Measurements from ENCODE around the gene NMD3.

- TF ChIP-seq, protein P1, sequence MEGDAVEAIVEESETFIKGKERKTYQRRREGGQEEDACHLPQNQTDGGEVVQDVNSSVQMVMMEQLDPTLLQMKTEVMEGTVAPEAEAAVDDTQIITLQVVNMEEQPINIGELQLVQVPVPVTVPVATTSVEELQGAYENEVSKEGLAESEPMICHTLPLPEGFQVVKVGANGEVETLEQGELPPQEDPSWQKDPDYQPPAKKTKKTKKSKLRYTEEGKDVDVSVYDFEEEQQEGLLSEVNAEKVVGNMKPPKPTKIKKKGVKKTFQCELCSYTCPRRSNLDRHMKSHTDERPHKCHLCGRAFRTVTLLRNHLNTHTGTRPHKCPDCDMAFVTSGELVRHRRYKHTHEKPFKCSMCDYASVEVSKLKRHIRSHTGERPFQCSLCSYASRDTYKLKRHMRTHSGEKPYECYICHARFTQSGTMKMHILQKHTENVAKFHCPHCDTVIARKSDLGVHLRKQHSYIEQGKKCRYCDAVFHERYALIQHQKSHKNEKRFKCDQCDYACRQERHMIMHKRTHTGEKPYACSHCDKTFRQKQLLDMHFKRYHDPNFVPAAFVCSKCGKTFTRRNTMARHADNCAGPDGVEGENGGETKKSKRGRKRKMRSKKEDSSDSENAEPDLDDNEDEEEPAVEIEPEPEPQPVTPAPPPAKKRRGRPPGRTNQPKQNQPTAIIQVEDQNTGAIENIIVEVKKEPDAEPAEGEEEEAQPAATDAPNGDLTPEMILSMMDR (IDR thresholded peaks at IDR 0.05) = no peak
- TF ChIP-seq EZH2 (IDR thresholded peaks at IDR 0.05) = no peak
These were observed 18.6 kb downstream of the NMD3 start for GRCh38 chr3:161239700-161240099.

All from neural progenitor cell (in vitro differentiated cells).